AG04450 (cell line): Measurements from ENCODE around the gene AEBP1. TPM values are rescaled to one million over a fixed set of nuclear protein-coding genes. Genes with fewer than 3 reads are reported as not detected.

Experiments used
- CTCF ChIA-PET: fragments of 300-600, 350-600 bp; formaldehyde crosslinking; extraction: SDS; loops from one replicate; lab custom pipeline; 2022; ENCODE audit warnings: antibody characterized with exemption, inconsistent platforms; lab: Charles Lee
- POLR2A ChIA-PET: fragments of 350-600 bp; formaldehyde crosslinking; extraction: SDS; loops from one replicate; lab custom pipeline; 2021; ENCODE audit warnings: antibody characterized with exemption, inconsistent platforms; lab: Yijun Ruan, JAX
- DNase-seq: peaks from one replicate; pipeline ENCODE4 v3.0.0-alpha.2; 2011; ENCODE audit warnings: low read depth, low spot score
- H3K27ac ChIP-seq: one replicate; pipeline ENCODE4 v1.5.1; 2012; ENCODE audit warnings: low read depth, low read length, control low read depth
- H3K27me3 ChIP-seq: one replicate; pipeline ENCODE4 v1.6.0; 2012; ENCODE audit warnings: low read length; ENCODE audit not compliant: control insufficient read depth, insufficient read depth
- H3K4me3 ChIP-seq: 2 replicates; pipeline ENCODE4 v1.5.1; 2011; ENCODE audit warnings: mild to moderate bottlenecking, low read depth, low read length, control low read depth
- H3K9me3 ChIP-seq: 2 replicates; pipeline ENCODE4 v1.5.1; 2012; ENCODE audit warnings: low read length; ENCODE audit not compliant: control insufficient read depth, insufficient read depth
- CTCF ChIP-seq: IDR thresholded peaks from 2 replicates; pipeline ENCODE4 v1.5.1; 2011; ENCODE audit warnings: low read depth, low read length, control low read depth, inconsistent platforms
- polyA plus RNA-seq: library from polyadenylated mRNA; depleted of rRNA; stranded (reverse); fragments of >200 nt; gene quantifications from 2 replicates; pipeline ENCODE4 v1.2.3, GENCODE V29; 2011

Gene AEBP1
- polyA plus RNA-seq, 1 experiment: 18.5 TPM

- no peak for DNase-seq
- peak overlapping the region; percentile 74 for H3K4me3 ChIP-seq
- ChIA-PET CTCF (interaction anchor here (0.7 kb wide), 1 partner anchor 95 kb away, joined by 3 read pairs; the partner anchor contains the start of gene YKT6), POLR2A (no interaction called here)
- H3K27ac ChIP-seq: no peak overlapping the region
- TF ChIP-seq CTCF: no peak
- no peaks in the 10 kb centered on the region; the same call in 1 of the 2 replicates for H3K9me3 ChIP-seq
- H3K27me3 ChIP-seq: no peaks in the 10 kb centered on the region
Measured at GRCh38 chr7:44105832-44106231, 1.7 kb downstream of the AEBP1 start.

GRCh38 chr7:44106311-44107065, 2.3 kb downstream of the AEBP1 start:
- POLR2A ChIA-PET: no interaction called here
- H3K27ac ChIP-seq: no peak overlapping the region

DNA sequence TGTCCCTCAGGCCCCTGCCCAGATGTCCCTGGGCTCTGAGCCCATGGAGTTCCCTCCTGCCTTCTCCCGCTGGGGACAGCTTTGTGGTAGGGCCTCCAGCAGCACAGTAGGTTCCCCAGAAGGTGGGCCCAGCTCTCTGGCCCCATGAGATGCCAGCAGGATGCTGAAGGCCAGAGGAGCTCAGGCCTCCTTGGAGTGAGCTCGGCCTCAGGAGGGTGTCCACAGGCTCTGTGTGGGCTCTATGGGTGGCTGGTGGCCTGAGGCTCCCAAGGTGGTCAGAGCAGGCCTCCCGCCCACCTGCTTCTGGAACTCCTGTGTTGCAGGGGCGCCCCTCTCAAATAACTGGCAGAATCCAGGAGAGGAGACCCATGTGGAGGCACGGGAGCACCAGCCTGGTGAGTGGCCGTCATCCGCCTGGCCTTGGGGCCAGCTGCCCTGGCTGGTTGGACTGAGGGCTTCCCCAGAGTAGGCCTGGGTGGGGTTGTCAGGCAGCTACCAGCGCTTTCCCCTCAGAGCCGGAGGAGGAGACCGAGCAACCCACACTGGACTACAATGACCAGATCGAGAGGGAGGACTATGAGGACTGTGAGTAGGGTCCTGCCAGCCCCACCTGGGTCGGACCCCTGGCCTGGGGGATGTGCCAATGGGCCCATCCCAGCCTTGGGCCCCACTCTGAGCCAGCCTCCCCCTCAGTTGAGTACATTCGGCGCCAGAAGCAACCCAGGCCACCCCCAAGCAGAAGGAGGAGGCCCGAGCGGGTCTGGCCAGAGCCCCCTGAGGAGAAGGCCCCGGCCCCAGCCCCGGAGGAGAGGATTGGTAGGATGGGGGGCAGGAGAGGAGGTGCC, 3.2 kb downstream of the AEBP1 start:
- DNase-seq: no peak
- Histone ChIP-seq H3K4me3 (no peak overlapping the region), H3K9me3 (peaks cover 4% of the 10 kb centered on the region; the same call in 1 of the 2 replicates), H3K27me3 (no peaks in the 10 kb centered on the region), H3K27ac (no peak overlapping the region)
- TF ChIP-seq CTCF: no peak
- CTCF ChIA-PET: no interaction called here
- POLR2A ChIA-PET: no interaction called here

More at GRCh38 chr7:44106311-44107065, 2.3 kb downstream of the AEBP1 start:
- CTCF ChIA-PET: no interaction called here
- no peak overlapping the region for H3K4me3 ChIP-seq
- H3K9me3 ChIP-seq: no peaks in the 10 kb centered on the region; the same call in 1 of the 2 replicates
- no peaks in the 10 kb centered on the region for H3K27me3 ChIP-seq
- DNase-seq: no peak
- no peak for TF ChIP-seq CTCF

DNA sequence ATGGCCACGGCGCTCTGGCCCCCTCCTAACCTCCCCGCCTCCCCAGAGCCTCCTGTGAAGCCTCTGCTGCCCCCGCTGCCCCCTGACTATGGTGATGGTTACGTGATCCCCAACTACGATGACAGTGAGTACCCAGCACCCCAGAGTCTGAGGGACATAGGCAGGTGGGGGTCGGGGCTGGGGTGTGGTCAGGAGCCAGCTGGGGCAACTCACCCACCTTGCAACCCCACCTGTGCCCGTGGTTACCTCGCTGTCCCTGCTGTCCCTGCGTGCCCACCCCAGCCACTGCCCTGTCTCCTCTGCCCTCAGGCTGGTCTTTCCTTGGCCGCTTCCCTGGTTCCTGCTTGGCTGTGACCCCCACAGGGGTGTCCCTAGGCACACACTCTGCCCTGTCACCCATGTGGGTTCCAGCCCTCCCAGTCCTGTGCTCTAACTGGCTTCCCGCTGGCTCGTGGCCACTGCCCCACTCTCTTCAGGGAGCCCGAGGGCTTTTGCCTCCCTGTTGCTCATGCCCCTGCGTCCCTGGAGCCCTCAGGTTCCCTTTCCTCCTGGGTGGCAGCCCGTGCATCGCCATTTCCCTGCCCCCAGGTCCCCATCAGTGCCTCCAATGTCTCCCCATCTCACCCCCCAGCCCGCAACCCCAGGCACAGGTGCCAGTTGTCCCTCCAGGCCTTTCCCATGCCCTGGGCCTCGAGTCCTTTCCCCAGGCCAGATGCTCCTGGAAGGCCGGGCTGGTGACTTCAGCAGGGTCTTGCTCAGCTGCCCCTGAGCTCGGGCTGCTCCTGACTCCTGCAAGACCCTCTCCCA, 4.0 kb downstream of the AEBP1 start:
- ChIA-PET POLR2A (no interaction called here), CTCF (no interaction called here)
- Histone ChIP-seq H3K4me3 (no peak overlapping the region), H3K27me3 (no peaks in the 10 kb centered on the region), H3K9me3 (peaks cover 4% of the 10 kb centered on the region; the same call in 1 of the 2 replicates), H3K27ac (no peak overlapping the region)
- no peak for TF ChIP-seq CTCF
- no peak for DNase-seq
